Subcutaneous adipose tissue (tissue), 4 donors: ENCODE results near the gene FBXO15. TPM values are rescaled to one million over a fixed set of nuclear protein-coding genes. Genes with fewer than 3 reads are reported as not detected.

Experiments used
- total RNA-seq, 4 donors: library from RNA; depleted of rRNA; stranded (reverse); fragments of >200 nt; gene quantifications; one replicate each; pipeline ENCODE4 v1.1.0, GENCODE V29; 2016
- TF ChIP-seq, protein P1 (sequence below): fragments of 450-650 bp; IDR thresholded peaks from one replicate; pipeline ENCODE4 v1.5.1; 2016; ENCODE audit warnings: low read depth, mild to moderate bottlenecking, control low read depth, antibody characterized with exemption, moderate library complexity

Gene FBXO15
- total RNA-seq, 4 donors from 2014 or later, result 0.44 to 1.9 TPM; not detected in 2

DNA sequence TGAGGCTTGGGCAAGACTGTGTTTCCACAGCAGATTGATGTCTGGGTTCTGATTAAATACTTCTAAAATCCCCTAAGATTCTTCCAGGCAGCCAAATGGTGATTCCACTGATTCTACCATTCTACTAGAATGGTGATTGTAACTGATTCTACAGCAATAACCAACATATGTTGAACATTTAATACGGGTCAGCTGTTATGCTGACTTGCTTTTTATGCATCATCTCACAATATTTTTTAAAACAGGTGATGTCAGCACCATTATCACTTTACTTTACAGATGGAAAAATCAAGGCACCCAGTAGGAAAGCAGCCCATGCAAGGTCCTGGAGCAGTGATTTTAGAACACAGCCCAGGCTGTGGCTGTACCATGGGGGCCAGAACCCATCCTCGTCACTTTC is 38.2 kb upstream of the FBXO15 start:
- TF ChIP-seq, protein P1, sequence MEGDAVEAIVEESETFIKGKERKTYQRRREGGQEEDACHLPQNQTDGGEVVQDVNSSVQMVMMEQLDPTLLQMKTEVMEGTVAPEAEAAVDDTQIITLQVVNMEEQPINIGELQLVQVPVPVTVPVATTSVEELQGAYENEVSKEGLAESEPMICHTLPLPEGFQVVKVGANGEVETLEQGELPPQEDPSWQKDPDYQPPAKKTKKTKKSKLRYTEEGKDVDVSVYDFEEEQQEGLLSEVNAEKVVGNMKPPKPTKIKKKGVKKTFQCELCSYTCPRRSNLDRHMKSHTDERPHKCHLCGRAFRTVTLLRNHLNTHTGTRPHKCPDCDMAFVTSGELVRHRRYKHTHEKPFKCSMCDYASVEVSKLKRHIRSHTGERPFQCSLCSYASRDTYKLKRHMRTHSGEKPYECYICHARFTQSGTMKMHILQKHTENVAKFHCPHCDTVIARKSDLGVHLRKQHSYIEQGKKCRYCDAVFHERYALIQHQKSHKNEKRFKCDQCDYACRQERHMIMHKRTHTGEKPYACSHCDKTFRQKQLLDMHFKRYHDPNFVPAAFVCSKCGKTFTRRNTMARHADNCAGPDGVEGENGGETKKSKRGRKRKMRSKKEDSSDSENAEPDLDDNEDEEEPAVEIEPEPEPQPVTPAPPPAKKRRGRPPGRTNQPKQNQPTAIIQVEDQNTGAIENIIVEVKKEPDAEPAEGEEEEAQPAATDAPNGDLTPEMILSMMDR, result no peak

DNA sequence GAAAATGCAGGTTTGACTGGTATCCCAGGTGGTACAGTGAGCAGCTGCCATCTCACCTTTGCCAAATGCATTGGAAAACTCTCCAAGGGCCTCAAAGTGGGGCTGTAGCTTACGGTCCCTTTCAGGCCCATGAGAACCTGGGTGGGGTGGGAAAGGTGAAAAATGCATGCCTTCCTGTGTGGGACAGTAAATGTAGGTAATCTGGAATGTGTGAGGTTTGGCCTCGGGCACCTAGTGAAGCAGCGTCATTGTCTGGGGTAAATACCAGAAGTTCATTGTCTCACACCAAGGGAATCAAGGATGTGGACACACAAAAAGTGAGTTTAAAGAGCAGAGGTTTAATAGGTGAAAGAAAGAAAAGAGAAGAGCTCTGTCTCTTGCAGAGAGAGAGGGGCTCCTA is 37.2 kb upstream of the FBXO15 start:
- TF ChIP-seq, protein P1, result no peak

DNA sequence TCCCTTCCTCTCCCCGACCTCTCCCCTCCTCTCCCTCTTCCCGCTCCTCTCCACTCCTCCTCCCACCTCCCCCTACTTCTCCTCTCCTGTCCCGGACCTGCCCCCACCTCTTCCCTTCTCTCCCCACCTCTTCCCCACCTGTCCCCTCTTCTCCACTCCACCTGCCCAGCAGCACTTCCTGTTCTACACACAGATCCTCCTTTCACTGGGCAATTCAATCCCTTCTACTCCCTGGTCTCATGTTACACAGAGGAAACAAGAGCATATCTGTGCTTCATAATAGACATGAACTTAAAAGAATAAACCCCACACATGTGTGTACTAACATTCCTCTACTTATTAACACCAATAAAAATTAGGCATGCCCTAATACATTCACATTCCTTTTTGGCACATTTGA is 35.5 kb upstream of the FBXO15 start:
- TF ChIP-seq, protein P1, result no peak

DNA sequence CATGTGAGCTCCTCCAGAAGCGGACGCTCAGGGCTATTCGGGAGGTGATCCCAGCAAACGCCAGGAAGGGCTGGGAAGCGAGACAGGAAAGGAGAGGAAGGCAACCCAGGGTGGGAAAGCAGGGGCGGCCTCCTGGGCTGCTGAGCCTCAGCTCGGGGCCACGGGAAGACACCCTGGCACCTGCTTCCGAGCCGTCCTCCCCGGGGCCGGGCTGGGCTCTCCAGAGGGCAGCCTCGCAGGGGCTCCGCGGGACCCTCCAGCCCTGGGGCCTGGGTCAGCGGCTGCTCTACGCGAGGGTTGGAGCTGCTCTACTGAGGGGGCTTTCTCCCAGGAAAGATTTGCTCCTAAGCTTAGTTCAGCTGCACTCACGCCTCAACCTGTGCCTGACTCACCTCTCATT is 34.7 kb upstream of the FBXO15 start:
- TF ChIP-seq, protein P1, result no peak

DNA sequence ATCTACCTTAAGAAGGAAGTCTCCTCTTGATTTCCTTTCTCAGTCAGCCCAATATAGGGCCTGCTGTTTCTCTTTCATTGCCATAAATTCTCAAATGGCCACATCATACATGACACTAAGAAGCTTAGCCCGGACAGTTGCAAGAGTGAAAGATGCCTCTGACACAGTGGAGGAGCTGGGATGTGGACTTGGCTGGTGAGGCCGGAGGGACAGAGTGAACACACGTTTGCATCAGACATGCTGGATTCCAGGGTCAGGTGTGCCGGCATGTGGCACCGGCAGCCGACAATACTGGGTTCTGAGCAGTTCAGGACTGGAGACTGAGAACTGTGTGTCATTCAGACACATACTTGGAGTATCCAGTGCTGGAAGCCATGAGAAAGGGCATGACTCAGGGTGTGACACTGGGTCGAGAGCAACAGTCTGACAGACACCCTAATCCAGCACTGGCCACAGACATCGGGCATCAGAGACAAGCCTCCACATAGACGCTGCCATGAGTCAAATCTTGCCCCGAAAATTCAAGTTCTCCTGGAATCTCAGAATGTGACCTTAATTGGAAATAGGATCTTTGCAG is 32.1 kb upstream of the FBXO15 start:
- TF ChIP-seq, protein P1, result no peak

DNA sequence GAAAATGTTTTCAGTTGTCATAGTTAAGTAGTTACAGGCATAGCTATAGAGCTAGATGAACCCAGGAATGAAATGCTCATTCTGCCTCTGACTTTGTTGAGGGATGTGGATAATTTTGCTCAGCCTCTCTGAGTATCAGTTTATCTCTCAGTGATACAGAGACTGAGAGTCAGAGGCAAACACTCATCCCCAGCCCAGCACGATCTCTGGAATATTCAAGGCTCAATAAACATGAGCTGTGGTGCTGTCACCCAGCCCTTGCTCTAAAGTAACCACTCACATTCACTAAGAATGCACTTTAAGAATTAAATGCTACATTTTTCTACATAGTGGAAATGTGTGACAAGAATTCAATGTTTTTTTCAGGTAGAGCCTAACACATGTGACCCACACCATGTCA is 31.2 kb upstream of the FBXO15 start:
- TF ChIP-seq, protein P1, result no peak

DNA sequence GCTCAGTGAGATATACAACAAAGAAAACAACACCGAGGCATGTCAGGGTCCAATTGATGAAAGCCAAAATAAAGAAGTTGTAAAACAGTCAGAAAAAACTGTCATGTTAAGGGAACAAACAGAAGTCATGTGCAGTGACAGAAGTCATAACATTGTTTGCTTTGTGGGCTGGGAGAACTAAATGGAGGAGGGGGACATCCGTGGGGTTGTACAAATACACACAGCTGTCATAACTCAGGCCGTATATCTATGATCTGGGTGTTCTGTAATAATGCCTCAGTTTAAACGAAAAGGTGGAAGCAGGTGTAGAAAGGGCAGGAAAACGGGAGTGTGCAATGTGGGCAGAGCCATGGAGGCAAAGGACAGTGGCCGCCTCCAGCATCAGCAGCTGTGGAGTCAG is 28.0 kb upstream of the FBXO15 start:
- TF ChIP-seq, protein P1, result no peak
